RWPE1 (cell line): Measurements from ENCODE around the gene DGKQ.
A peak's percentile ranks its signal among the peaks of the same experiment; 100 is the strongest.

Experiments
- CTCF ChIA-PET: fragments of 350-600 bp; sonication (Branson Sonifier 250); formaldehyde crosslinking; extraction: SDS; loops from one replicate; lab custom pipeline; 2021; lab: Yijun Ruan, JAX
- POLR2A ChIA-PET: fragments of 400-600 bp; formaldehyde crosslinking; extraction: SDS; loops from one replicate; lab custom pipeline; 2020; ENCODE audit warnings: antibody characterized with exemption; ENCODE audit not compliant: low non-redundant PET; lab: Yijun Ruan, JAX
- DNase-seq: peaks from one replicate; pipeline ENCODE4 v3.0.0; 2012; ENCODE audit warnings: low spot score
- H3K27ac ChIP-seq: fragments of 450-650 bp; 2 replicates; pipeline ENCODE4 v1.5.1; 2017
- TF ChIP-seq, protein P1 (sequence below): fragments of 450-650 bp; conservative IDR thresholded peaks from 2 replicates; pipeline ENCODE4 v1.5.1; 2017; ENCODE audit warnings: low read depth, mild to moderate bottlenecking

The DGKQ gene

DNA sequence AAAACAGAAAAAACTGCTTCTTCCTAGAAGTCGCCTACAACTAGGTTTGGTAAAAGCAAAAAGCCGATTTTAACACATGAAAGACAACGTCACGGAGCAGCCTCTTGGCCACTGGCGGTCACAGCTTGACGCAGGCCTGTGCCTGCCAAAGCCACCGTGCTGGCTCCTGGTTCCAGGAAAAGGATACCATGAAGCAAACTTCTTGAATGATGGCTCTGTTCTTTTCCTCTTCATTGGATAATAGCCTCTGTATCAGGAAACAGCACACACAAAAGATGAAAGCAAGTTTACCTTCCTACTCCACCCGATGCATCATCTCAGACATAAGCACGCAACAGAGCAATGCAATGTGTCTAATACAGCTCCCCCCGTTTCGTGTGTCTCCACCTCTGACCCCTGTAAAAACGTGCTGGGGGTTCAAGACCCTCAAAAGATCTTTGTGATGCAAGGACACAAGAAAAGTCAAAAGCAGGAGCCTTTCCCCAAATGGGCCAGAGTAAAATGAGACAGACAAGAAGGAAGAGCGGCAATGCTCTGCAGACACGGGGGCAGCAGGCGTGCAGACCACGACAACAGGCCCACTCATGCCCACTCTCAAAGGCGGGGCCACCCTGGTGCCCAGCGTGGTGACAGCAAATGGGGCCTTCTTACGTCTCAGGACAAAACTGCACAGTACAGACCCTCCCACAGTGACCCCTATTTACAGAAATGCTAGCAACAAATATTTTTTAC, 60.7 kb downstream of the DGKQ start:
- H3K27ac ChIP-seq: 0 out of 2 replicates have a peak overlapping the region, but pooled peaks have one; percentile 21
- CTCF ChIA-PET: no interaction called here
- TF ChIP-seq, protein P1, sequence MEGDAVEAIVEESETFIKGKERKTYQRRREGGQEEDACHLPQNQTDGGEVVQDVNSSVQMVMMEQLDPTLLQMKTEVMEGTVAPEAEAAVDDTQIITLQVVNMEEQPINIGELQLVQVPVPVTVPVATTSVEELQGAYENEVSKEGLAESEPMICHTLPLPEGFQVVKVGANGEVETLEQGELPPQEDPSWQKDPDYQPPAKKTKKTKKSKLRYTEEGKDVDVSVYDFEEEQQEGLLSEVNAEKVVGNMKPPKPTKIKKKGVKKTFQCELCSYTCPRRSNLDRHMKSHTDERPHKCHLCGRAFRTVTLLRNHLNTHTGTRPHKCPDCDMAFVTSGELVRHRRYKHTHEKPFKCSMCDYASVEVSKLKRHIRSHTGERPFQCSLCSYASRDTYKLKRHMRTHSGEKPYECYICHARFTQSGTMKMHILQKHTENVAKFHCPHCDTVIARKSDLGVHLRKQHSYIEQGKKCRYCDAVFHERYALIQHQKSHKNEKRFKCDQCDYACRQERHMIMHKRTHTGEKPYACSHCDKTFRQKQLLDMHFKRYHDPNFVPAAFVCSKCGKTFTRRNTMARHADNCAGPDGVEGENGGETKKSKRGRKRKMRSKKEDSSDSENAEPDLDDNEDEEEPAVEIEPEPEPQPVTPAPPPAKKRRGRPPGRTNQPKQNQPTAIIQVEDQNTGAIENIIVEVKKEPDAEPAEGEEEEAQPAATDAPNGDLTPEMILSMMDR: no peak
- DNase-seq: no peak
- POLR2A ChIA-PET: no interaction called here

DNA sequence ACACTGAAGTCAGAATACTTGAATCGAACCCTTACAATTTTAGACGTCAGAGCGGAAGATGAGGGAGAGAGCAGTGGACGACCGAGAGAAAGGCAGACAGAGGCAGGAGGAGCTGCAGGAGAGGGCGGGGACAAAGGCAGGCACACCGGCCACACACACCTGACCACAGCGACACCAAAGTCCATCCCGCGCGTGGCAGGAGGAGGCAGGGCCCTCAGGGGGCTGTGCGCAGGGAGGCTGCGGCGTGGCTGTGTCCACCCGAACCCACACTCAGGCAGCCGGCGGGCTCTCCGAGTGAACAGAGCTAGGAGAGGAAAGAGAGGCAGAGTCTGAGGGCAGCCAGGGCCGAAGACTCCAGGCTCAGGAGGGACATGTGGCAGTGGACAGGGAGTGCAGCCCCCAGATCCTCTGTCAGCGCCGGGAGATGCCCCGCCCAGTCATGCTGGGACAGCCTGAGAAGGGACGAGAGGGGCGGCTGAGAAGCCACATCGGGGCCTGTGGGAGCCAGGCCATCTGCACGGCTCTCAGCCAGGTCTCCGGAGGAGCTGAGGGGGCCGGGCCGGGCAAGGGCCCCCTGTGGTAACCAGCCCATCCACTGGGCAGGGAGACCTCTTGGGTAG, 61.4 kb downstream of the DGKQ start:
- ChIA-PET CTCF (no interaction called here), POLR2A (no interaction called here)
- TF ChIP-seq, protein P1: no peak
- DNase-seq: no peak
- H3K27ac ChIP-seq: no peak overlapping the region

DNA sequence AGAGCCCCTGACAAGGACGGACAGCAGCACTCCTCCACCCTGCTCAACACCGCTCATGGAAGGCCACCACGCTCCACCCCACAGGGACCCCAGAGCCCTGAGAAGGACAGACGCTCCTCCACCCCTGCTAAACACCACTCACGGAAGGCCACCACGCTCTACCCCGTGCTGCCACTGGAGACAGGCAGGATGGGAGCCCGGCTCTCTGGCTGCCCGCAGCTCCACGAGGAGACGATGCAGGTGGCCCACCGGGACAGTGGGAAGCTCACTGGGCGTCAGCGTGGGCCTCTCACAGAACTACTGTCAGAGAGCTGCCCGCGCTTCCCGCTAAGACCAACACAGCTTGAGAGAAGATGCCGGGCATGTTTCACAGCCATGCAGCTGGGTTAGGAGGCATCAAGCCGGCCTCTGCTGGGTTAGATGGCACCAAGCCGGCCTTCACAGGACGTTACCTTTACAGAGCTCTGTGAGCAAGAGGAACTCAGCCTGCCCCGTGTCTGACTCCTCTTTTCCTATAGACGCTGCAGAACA, 62.1 kb downstream of the DGKQ start:
- ChIA-PET CTCF (no interaction called here), POLR2A (no interaction called here)
- H3K27ac ChIP-seq: no peak overlapping the region
- TF ChIP-seq, protein P1: no peak
- DNase-seq: no peak

DNA sequence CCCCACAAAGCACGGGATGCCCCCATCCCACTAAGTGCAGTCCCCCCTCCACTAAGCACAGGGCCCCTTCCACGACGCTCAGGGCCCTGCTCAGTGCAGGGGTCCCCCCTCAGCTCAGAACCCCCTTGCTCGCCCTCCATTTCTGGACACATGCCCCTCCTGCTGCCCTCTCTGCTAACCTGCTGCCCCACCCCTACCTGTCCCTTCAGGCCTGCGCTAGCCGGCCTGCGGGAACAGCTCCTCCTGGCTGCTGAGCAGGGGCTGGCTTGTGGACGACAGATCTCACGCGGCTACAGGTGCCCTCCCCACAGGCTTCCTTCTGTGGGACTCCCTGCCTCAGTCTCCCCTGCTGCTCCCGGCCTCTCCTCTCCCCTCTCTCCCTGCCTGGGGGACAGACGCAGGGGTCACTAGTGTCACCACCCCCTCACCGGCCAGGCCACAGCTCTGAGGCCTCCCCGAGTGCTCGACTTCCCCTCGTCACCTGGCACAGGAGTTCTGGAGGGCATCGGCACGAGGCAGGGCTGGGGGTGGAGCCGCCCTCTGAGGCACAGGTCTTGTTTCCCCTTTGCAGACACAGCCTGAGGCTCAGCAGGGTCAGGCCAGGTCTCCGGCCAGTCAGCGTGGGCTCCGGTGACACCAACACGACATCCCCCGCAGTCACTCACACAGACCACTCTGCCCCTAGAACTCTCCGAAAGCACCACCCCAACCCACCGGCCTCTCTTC, 62.8 kb downstream of the DGKQ start:
- DNase-seq: no peak
- ChIA-PET POLR2A (no interaction called here), CTCF (no interaction called here)

DNA sequence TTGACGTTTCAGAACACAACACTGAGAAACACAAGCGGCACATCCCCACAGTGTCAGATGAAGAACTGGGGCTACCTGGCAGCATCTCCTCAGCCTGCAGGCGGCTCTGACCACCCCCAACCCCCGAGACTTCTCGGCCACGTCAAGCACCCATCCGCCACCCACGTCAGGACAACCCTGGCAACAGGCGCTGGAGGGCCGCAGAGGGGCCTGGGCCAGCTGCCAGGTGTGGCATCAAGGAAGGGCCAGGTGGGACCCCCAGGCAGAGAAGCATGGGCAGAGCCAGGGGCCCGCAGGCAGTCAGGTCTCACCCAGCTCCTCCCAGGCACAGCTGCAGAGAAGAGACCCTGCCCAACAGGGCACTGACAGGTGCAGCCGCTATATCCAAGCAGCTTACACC, 63.5 kb downstream of the DGKQ start:
- POLR2A ChIA-PET: no interaction called here
- TF ChIP-seq, protein P1: no peak
- CTCF ChIA-PET: no interaction called here
- DNase-seq: no peak
- H3K27ac ChIP-seq: no peak overlapping the region

More for the DNA sequence above, 62.8 kb downstream of the DGKQ start:
- no peak overlapping the region for H3K27ac ChIP-seq
- TF ChIP-seq, protein P1: no peak

DNA sequence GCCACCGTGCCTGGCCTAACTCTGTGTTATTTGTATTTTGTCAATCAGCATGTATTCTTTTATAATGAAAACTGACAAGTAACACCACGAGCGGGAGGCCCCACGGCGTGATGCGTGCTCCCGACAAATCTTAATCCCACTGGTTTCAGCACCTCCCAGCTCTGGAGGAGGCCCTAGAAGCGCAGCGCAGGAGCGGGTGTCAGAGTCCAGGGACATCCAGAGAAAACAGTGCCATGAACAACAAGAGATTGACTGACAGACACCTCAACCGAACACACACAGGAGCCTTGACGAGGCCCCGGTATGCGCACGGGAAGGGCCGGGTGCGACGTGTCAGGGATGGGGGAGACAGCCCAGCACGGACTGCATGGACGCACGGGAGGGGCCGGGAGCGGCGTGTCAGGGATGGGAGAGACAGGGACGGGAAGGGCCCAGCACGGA, 64.2 kb downstream of the DGKQ start:
- DNase-seq: no peak
- H3K27ac ChIP-seq: no peak overlapping the region
- ChIA-PET POLR2A (no interaction called here), CTCF (no interaction called here)
- TF ChIP-seq, protein P1: no peak
